AG04449 (cell line): ENCODE measurements around the gene TRPV6.

Experiments
- CTCF ChIA-PET: fragments of 350-600 bp; formaldehyde crosslinking; extraction: SDS; loops from one replicate; lab custom pipeline; 2021; ENCODE audit warnings: antibody characterized with exemption; lab: Yijun Ruan, JAX
- POLR2A ChIA-PET: fragments of 400-600, 350-600 bp; formaldehyde crosslinking; extraction: SDS; loops from one replicate; lab custom pipeline; 2020; ENCODE audit warnings: antibody characterized with exemption, inconsistent platforms; lab: Yijun Ruan, JAX
- DNase-seq: peaks from one replicate; pipeline ENCODE4 v3.0.0-alpha.2; 2010; ENCODE audit warnings: low read depth, low spot score
- H3K4me3 ChIP-seq: 2 replicates; pipeline ENCODE4 v1.5.1; 2011; ENCODE audit warnings: low read depth, mild to moderate bottlenecking, control low read depth, low read length
- TF ChIP-seq, protein P1 (sequence below): IDR thresholded peaks from one replicate; pipeline ENCODE4 v1.5.1; 2011; ENCODE audit warnings: mild to moderate bottlenecking, moderate library complexity, low read length, control low read depth, inconsistent platforms; ENCODE audit not compliant: insufficient read depth; ENCODE audit errors: missing control alignments

The TRPV6 gene

DNA sequence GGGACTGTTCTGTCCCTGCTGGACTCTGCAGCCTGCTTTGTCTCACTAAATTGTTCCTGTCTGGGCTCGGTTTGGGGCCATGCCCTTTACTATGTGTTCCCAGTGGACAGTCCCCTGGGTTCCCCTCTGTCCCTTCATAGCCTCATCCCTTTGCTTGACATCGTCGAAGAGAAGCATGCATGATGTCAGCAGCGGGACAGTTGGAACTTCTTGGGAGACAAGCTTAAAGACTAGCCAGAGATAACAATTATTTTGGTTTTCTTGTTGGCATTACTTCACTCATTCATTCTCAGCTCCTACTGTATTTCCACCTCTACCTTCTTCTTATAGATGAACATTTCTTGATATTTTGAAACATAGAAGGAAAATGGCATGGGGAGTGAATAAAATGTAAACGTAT lies 27.9 kb downstream of the TRPV6 start:
- TF ChIP-seq, protein P1, sequence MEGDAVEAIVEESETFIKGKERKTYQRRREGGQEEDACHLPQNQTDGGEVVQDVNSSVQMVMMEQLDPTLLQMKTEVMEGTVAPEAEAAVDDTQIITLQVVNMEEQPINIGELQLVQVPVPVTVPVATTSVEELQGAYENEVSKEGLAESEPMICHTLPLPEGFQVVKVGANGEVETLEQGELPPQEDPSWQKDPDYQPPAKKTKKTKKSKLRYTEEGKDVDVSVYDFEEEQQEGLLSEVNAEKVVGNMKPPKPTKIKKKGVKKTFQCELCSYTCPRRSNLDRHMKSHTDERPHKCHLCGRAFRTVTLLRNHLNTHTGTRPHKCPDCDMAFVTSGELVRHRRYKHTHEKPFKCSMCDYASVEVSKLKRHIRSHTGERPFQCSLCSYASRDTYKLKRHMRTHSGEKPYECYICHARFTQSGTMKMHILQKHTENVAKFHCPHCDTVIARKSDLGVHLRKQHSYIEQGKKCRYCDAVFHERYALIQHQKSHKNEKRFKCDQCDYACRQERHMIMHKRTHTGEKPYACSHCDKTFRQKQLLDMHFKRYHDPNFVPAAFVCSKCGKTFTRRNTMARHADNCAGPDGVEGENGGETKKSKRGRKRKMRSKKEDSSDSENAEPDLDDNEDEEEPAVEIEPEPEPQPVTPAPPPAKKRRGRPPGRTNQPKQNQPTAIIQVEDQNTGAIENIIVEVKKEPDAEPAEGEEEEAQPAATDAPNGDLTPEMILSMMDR, result no peak
- ChIA-PET CTCF (interaction anchor here (0.6 to 2.3 kb wide), 4 partner anchors 9 to 147 kb away, joined by 3 to 14 read pairs (median 4); no protein-coding TSS in a partner anchor), POLR2A (no interaction called here)
- no peak overlapping the region for H3K4me3 ChIP-seq
- no peak for DNase-seq

DNA sequence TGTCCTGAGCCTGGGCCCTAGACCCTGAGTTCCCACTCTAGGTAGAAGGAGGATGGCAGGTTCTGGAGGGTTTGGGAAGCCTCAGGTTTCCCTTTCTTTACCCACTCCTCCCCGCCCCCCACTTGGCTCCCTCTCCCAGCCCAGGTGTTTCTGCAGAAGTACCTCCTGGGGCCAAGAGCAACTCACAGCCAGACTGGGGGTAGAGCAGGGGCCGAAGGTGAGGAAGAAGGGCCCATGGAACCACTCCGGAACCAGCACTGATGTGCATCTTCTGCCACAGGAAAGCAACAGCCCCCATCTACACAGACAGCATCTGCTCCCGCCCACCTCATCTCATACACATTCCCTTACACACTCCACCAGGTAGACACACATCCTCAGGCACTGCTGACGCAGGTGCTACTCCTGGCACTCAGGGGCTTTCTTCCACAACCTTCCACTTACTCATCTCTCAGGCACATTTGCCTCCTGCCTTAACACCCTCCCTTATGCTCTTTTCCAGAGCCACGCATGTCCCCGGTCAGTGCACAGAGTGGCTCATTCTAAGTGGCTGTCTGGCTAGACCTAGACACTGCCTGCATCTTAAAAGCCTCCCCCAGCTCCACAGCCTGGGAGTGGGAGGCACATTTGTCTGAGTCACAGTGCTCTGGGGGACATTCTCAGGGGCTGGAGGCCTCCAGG lies 28.8 kb downstream of the TRPV6 start:
- ChIA-PET CTCF (interaction anchor here (1.1 to 3.1 kb wide), 6 partner anchors 10 to 227 kb away, joined by 3 to 26 read pairs (median 6); no protein-coding TSS in a partner anchor), POLR2A (no interaction called here)
- H3K4me3 ChIP-seq, result no peak overlapping the region
- TF ChIP-seq, protein P1, result no peak
- DNase-seq, result no peak

DNA sequence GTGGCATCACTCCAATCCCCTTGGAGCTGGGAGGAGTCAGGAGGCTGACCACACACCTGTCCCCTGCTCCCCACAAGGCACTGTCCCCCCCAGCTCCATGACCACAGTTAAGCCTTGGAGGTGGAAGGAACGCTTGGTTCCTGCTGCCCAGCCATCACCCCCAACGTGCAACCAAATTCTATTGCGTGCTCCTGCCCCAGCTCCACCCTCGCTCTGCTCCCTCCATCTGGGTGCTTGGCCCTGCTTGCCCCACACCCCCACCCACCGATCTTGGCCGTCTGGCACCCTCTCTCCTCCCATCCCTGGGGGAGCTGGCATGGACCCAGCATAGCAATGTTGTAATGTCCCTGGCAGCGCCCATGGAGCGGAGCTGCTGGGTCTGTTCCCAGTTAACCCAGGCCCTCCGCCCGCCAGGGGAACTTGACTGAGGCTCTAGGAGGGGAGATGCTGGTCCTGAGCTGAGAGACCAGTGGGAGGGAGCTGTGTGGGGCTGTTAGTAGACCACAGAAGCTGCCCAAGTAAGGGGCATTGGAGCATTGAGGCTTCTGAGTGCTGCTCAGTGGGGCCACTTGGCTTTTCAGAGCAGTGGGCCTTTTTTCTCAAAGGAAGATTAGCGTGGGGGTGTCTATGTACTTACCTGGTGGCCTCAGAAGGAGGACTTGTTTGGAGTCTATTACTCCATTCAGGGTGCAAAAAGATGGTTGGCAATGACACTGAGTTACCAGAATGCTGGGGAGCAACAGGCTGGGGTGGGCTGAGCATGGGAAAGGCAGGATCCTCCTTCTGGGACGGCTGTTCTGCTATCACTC lies 29.6 kb downstream of the TRPV6 start:
- POLR2A ChIA-PET, result no interaction called here
- TF ChIP-seq, protein P1, result no peak

DNA sequence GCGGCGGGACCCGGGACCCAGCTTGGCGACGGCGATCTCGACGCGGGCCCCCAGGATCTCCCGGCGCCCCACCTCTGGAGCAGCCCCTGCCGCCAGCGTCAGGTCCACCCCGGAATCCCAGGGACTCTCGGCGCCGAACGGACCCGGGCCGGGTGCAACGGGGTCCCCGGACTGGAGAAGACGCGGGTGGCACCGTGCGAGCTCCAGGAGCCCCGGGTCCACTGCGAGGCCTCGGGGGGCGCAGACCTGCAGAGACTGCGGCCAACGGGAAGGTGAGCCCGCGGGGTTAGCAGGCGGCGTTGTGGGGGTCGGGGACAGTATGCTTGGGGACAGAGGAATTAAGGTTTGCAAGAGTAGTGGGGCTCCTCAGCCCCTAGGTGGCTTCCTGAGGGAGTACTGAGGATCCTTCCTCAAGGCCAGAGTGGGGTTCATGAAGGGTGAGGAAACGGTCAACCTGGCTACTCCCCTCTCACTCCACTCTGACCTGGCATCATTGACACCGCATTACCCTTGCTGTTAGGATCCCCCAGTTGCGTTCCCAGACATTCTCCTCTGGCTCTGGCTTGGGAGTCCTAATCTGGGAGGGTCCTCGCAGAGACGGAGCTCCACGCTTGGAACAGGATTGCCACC lies 30.3 kb downstream of the TRPV6 start:
- peak overlapping the region; percentile 72 for H3K4me3 ChIP-seq
- POLR2A ChIA-PET, result no interaction called here
- CTCF ChIA-PET, result interaction anchor here (0.8 to 3.1 kb wide), 5 partner anchors 11 to 252 kb away, joined by 3 to 26 read pairs (median 4); no protein-coding TSS in a partner anchor
- DNase-seq, result no peak
- TF ChIP-seq, protein P1, result no peak

More for the DNA sequence above, 29.6 kb downstream of the TRPV6 start:
- H3K4me3 ChIP-seq, result peak overlapping the region; percentile 72
- CTCF ChIA-PET, result interaction anchor here (1.2 to 3.1 kb wide), 4 partner anchors 11 to 226 kb away, joined by 3 to 26 read pairs (median 6); no protein-coding TSS in a partner anchor
- DNase-seq, result no peak

DNA sequence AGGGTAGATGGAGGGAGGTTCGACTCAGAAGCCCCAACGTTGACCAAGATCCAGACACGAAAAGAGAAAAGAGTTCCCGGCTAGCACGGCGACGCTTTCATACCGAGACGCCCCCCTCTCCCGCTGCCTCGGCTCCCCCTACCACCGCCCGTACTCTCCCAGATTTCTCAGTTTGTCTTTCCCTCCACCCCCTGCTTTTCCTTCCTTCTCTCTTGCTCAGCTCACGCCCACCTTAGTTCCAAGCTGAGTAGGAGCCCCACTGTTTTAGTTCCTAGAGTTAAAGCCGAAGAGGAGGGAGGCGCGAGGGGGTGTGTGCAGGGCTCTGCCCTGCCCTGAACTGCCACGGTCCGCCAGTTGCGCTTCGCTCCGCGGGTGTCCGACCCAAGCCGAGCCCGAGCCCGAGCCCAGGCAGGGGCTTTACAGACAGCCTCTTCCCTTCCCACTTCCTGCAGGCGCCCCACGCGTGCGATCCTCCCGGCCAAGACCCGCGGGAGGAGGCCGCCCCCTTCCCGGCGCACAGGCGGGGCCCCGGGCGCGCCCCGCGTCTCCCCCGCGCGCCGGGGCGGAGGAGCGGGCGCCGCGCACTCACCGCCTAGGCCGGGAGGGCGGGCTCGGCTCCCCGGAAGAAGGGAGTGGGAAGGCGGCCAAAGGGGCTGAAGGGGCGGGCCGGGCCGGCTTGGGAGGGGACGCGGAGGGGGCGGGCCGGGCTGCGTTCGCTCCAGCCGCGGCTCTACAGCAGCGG lies 31.0 kb downstream of the TRPV6 start, which contains the start of gene EPHB6:
Gene EPHB6 (plus strand): TSS at position 705 of the 742 bp plus-strand sequence. CDS start 8,152 bp downstream, outside the sequence.
- DNase-seq, result no peak
- TF ChIP-seq, protein P1, result no peak
- ChIA-PET POLR2A (no interaction called here), CTCF (interaction anchor here (0.8 to 3.1 kb wide), 8 partner anchors 12 to 360 kb away, joined by 3 to 26 read pairs (median 4); no protein-coding TSS in a partner anchor)
- H3K4me3 ChIP-seq, result peak within 1 kb of the TSS; percentile 72
